Measurements from ENCODE around the gene FOXL2NB.

DNA sequence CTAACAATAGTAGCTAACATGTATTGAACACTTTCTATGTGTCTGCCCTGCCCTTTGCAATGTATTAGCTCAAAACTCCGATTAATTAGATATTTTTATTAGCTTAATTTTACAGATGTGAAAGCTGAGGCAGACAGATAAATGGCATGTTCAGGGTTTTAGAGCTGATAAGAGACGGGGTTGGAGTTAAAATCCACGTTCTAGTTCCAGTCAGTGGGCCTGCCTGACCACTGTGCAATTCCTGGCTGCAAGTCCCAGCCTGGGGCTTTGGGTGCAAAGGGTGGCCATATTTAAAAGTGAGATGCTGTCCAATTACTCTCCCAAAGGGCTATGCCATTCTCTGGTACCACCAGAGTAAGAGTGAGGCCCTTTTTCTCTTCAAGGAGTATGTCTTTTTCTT, 33.3 kb upstream of the FOXL2NB start:
- TF ChIP-seq, protein P1, sequence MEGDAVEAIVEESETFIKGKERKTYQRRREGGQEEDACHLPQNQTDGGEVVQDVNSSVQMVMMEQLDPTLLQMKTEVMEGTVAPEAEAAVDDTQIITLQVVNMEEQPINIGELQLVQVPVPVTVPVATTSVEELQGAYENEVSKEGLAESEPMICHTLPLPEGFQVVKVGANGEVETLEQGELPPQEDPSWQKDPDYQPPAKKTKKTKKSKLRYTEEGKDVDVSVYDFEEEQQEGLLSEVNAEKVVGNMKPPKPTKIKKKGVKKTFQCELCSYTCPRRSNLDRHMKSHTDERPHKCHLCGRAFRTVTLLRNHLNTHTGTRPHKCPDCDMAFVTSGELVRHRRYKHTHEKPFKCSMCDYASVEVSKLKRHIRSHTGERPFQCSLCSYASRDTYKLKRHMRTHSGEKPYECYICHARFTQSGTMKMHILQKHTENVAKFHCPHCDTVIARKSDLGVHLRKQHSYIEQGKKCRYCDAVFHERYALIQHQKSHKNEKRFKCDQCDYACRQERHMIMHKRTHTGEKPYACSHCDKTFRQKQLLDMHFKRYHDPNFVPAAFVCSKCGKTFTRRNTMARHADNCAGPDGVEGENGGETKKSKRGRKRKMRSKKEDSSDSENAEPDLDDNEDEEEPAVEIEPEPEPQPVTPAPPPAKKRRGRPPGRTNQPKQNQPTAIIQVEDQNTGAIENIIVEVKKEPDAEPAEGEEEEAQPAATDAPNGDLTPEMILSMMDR (IDR thresholded peaks at IDR 0.05) = no peak
- TF ChIP-seq POLR2AphosphoS5 (IDR thresholded peaks at IDR 0.05) = no peak

Measured in transverse colon (tissue), 4 donors.